D721Med (cell line): ENCODE data around the gene CCNY.

Source experiments
- DNase-seq: peaks from one replicate; pipeline ENCODE4 v3.0.0; 2011; ENCODE audit warnings: low spot score; ENCODE audit not compliant: insufficient read length
- FAIRE-seq: peaks from 2 replicates; lab custom pipeline; 2011; peaks lifted over from hg19 to GRCh38; lab: Jason Lieb, UNC
- TF ChIP-seq, protein P1 (sequence below): IDR thresholded peaks from 2 replicates; pipeline ENCODE4 v1.5.1; 2012; ENCODE audit warnings: mild to moderate bottlenecking, control low read depth; ENCODE audit not compliant: insufficient read depth; ENCODE audit errors: missing control alignments

The CCNY gene

GRCh38 chr10:35391153-35391953 lies 55.0 kb downstream of the CCNY start:
- FAIRE-seq (no peak), DNase-seq (no peak)
- TF ChIP-seq, protein P1, sequence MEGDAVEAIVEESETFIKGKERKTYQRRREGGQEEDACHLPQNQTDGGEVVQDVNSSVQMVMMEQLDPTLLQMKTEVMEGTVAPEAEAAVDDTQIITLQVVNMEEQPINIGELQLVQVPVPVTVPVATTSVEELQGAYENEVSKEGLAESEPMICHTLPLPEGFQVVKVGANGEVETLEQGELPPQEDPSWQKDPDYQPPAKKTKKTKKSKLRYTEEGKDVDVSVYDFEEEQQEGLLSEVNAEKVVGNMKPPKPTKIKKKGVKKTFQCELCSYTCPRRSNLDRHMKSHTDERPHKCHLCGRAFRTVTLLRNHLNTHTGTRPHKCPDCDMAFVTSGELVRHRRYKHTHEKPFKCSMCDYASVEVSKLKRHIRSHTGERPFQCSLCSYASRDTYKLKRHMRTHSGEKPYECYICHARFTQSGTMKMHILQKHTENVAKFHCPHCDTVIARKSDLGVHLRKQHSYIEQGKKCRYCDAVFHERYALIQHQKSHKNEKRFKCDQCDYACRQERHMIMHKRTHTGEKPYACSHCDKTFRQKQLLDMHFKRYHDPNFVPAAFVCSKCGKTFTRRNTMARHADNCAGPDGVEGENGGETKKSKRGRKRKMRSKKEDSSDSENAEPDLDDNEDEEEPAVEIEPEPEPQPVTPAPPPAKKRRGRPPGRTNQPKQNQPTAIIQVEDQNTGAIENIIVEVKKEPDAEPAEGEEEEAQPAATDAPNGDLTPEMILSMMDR, result no peak

- FAIRE-seq (no peak), DNase-seq (no peak)
Measured at GRCh38 chr10:35391954-35392262, 55.6 kb downstream of the CCNY start.

GRCh38 chr10:35392482-35393228 lies 56.3 kb downstream of the CCNY start:
- FAIRE-seq (no peak), DNase-seq (no peak)
- TF ChIP-seq, protein P1, result no peak

More at GRCh38 chr10:35391954-35392262, 55.6 kb downstream of the CCNY start:
- TF ChIP-seq, protein P1, result no peak

GRCh38 chr10:35394411-35394851 lies 58.1 kb downstream of the CCNY start:
- FAIRE-seq (no peak), DNase-seq (no peak)
- TF ChIP-seq, protein P1, result no peak

DNA sequence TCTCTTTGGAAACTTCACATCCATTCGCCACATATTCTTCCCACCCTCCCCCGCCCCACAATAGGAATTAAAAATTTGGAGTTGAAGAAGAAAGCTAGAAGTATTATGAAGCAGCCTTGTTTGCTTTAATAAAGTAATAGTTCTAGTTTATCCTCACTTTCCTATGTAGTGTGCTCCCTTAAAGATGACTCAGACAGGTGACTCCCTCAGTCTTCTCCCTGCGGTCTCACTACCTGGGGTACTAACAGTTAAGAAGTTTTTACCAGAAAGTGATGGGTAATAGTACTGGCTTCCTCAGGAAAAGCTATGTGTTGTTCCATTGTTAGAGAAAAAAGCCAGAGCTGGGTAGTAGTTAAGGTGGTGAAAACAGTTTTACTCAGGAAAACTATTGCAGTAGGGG lies 58.6 kb downstream of the CCNY start:
- DNase-seq (no peak), FAIRE-seq (no peak)
- TF ChIP-seq, protein P1, result no peak

GRCh38 chr10:35396560-35397434 lies 60.5 kb downstream of the CCNY start:
- FAIRE-seq, result no peak
- TF ChIP-seq, protein P1, result no peak
- no peak for DNase-seq
